Uterus (tissue), 4 donors: ENCODE results near the gene SH3RF3. TPM values are rescaled to one million over a fixed set of nuclear protein-coding genes. Genes with fewer than 3 reads are reported as not detected.

Source experiments
- DNase-seq, 2 donors: peaks; one replicate each; pipeline ENCODE4 v3.0.0-alpha.2; 2019 to 2020
- H3K27ac ChIP-seq, 2 donors: fragments of 200-600 bp; sonication (generic); 1 replicate in 1 of 2; 2 replicates in 1 of 2; pipeline ENCODE4 v1.5.1; 2016 to 2018
- H3K27me3 ChIP-seq, 2 donors: fragments of 200-600 bp; sonication (generic); one replicate each; pipeline ENCODE4 v1.5.1; 2018 to 2019; ENCODE audit warnings: control low read depth in 1 of 2
- H3K36me3 ChIP-seq, 2 donors: fragments of 200-600 bp; sonication (generic); one replicate each; pipeline ENCODE4 v1.5.1; 2019; ENCODE audit warnings: control low read depth in 1 of 2
- H3K4me1 ChIP-seq, 2 donors: fragments of 200-600 bp; sonication (generic); one replicate each; pipeline ENCODE4 v1.5.1; 2018 to 2019; ENCODE audit warnings: control low read depth in 1 of 2
- H3K4me3 ChIP-seq, 2 donors: fragments of 200-600 bp; sonication (generic); 1 replicate in 1 of 2; 2 replicates in 1 of 2; pipeline ENCODE4 v1.5.1; 2018 to 2019; ENCODE audit warnings: mild to moderate bottlenecking in 1 of 2
- H3K9me3 ChIP-seq, 2 donors: fragments of 200-600 bp; sonication (generic); one replicate each; pipeline ENCODE4 v1.5.1; 2019; ENCODE audit warnings: control low read depth in 1 of 2
- CTCF ChIP-seq, 4 experiments: fragments of 200-600 bp in 2 of 4; fragments of 450-650 bp in 2 of 4; sonication (generic) in 2 of 4; IDR thresholded peaks; one replicate each; pipeline ENCODE4 v1.5.1; 2016 to 2019; ENCODE audit warnings: antibody characterized with exemption in 4 of 4, mild to moderate bottlenecking in 2 of 4, moderate library complexity in 1 of 4
- POLR2A ChIP-seq, 2 donors: fragments of 450-650 bp; IDR thresholded peaks; one replicate each; pipeline ENCODE4 v1.6.1; 2016; ENCODE audit warnings: antibody characterized with exemption in 2 of 2, mild to moderate bottlenecking in 1 of 2, moderate library complexity in 1 of 2
- intact Hi-C: fragments of 100-400 bp; cut with DNase I; formaldehyde crosslinking; loops from one replicate; pipeline ENCODE4 v1.15.1; 2023; ENCODE audit warnings: low total_unique reads
- total RNA-seq, 4 donors: library from RNA; depleted of rRNA in 3 of 4; stranded (reverse); fragments of >200 nt in 3 of 4; gene quantifications; one replicate each; pipeline versions ENCODE4 v1.1.0 to v1.2.4, GENCODE V29; 2014 to 2023
- donor health status: DM: yes; HTN: yes; CAD: no.

The SH3RF3 gene
- total RNA-seq, 4 donors from 2014 or later = 5.1 to 10.2 (median 8.7) TPM; not detected in 1

DNA sequence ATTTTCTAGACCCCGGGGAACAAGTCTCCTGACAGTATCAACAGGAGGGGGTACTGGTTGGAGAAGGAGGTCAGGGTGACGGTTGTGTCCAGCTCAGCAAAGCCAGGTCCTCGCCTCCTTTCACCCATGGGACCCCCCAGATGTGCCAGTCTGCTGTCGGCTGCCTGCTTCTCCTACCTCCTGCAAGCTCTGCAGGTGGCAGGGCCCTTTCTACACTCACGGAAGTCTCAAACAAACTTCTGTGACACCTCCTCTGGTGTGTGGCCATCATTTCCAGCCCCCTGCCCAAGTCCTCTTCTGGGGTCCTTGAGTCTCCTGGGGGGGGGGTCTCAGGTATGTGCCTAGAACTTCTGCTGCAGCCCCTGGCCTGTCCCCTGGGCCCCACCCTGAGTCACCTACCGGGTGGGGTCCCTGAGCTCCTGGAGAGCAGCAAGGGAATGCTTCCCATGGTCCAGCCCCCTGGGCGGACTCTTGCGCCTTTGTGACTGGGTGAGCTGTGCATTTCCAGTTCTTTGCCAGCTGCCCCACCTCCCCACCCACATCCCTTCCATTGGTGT is 12.8 kb downstream of the SH3RF3 start:
- no peak for DNase-seq
- TF ChIP-seq POLR2A (IDR thresholded peaks at IDR 0.05) = no peak
- no peak for TF ChIP-seq CTCF (IDR thresholded peaks at IDR 0.05)
- H3K4me1 ChIP-seq = no peaks in the 10 kb centered on the region

GRCh38 chr2:109142416-109143210 is 13.6 kb downstream of the SH3RF3 start:
- intact Hi-C loops = no loop called here
- DNase-seq = no peak
- Histone ChIP-seq H3K4me3 (no peak overlapping the region), H3K9me3 (no peaks in the 10 kb centered on the region), H3K4me1 (no peaks in the 10 kb centered on the region), H3K36me3 (no peaks in the 10 kb centered on the region), H3K27ac (no peak overlapping the region), H3K27me3 (no peaks in the 10 kb centered on the region)
- TF ChIP-seq POLR2A (IDR thresholded peaks at IDR 0.05) (no peak), CTCF (IDR thresholded peaks at IDR 0.05) (no peak)

More for the DNA sequence above, 12.8 kb downstream of the SH3RF3 start:
- no peaks in the 10 kb centered on the region for H3K27me3 ChIP-seq
- no peaks in the 10 kb centered on the region for H3K9me3 ChIP-seq
- H3K4me3 ChIP-seq = no peak overlapping the region
- H3K36me3 ChIP-seq = no peaks in the 10 kb centered on the region
- H3K27ac ChIP-seq = no peak overlapping the region
- intact Hi-C loops = no loop called here

GRCh38 chr2:109143214-109144187 is 14.5 kb downstream of the SH3RF3 start:
- H3K4me3 ChIP-seq = no peak overlapping the region
- TF ChIP-seq POLR2A (IDR thresholded peaks at IDR 0.05) (no peak), CTCF (IDR thresholded peaks at IDR 0.05) (no peak)
- no peaks in the 10 kb centered on the region for H3K4me1 ChIP-seq
- no peaks in the 10 kb centered on the region for H3K36me3 ChIP-seq
- intact Hi-C loops = no loop called here
- no peaks in the 10 kb centered on the region for H3K9me3 ChIP-seq
- DNase-seq = no peak
- H3K27me3 ChIP-seq = no peaks in the 10 kb centered on the region
- no peak overlapping the region for H3K27ac ChIP-seq

- TF ChIP-seq CTCF (IDR thresholded peaks at IDR 0.05) = no peak
- TF ChIP-seq POLR2A (IDR thresholded peaks at IDR 0.05) = no peak
- no peak overlapping the region for H3K27ac ChIP-seq
- H3K27me3 ChIP-seq = no peaks in the 10 kb centered on the region
- intact Hi-C loops = no loop called here
- no peaks in the 10 kb centered on the region for H3K9me3 ChIP-seq
- H3K4me3 ChIP-seq = no peak overlapping the region
- no peaks in the 10 kb centered on the region for H3K36me3 ChIP-seq
- DNase-seq = no peak
- H3K4me1 ChIP-seq = no peaks in the 10 kb centered on the region
Measured at GRCh38 chr2:109144271-109144670, 15.3 kb downstream of the SH3RF3 start.
